K562 (cell line): ENCODE measurements around the gene EEFSEC. TPM values are rescaled to one million over a fixed set of nuclear protein-coding genes. Genes with fewer than 3 reads are reported as not detected.
A peak's percentile ranks its signal among the peaks of the same experiment; 100 is the strongest.

Experiments used
- ATAC-seq: fragments of 200-7000 bp; cut with Tn5 transposase; 3 replicates; pipeline ENCODE4 v1.9.1; 2020; ENCODE audit warnings: moderate library complexity
- BruUV-seq: library from RNA; stranded (reverse); fragments of 400-500 nt; replicated peaks from 2 replicates; lab custom pipeline; 2021; lab: Mats Ljungman, UMichigan
- CTCF ChIA-PET: fragments of 300-600 bp; formaldehyde crosslinking; extraction: SDS; loops from one replicate; lab custom pipeline; 2021; ENCODE audit warnings: low intra/inter-chr PET ratio; lab: Yijun Ruan, JAX
- POLR2A ChIA-PET: fragments of 300-600, 350-650 bp; sonication (Branson Sonifier 250); formaldehyde crosslinking; extraction: SDS; loops from one replicate; lab custom pipeline; 2021; ENCODE audit warnings: antibody characterized with exemption, inconsistent platforms; lab: Yijun Ruan, JAX
- DNase-seq, 4 experiments: peaks; one replicate each; pipeline versions ENCODE4 v3.0.0 to v3.0.0-alpha.2; 2011 to 2018; ENCODE audit warnings: low spot score in 3 of 4, mixed read lengths in 3 of 4; ENCODE audit errors: extremely low read depth in 1 of 4
- FAIRE-seq: peaks from 2 replicates; lab custom pipeline; 2011; peaks lifted over from hg19 to GRCh38; lab: Jason Lieb, UNC
- H2AFZ ChIP-seq: 2 replicates; pipeline ENCODE4 v1.6.0; 2011; ENCODE audit warnings: low read depth, low read length, control low read depth, inconsistent platforms
- H3K27ac ChIP-seq: fragments of 200-600 bp; 3 replicates; pipeline ENCODE4 v1.8.0; 2011; ENCODE audit warnings: low read depth, mild to moderate bottlenecking, control low read depth, inconsistent platforms, low read length, moderate library complexity, mixed read lengths; ENCODE audit errors: extremely low read depth
- H3K27me3 ChIP-seq, 2 experiments: fragments of 300-600 bp in 1 of 2; 2 replicates in 1 of 2; 3 replicates in 1 of 2; pipeline versions ENCODE4 v1.6.0 to v1.8.0; 2011; ENCODE audit warnings: inconsistent platforms in 2 of 2, low read length in 2 of 2, mild to moderate bottlenecking in 1 of 2, mixed read lengths in 1 of 2, moderate library complexity in 1 of 2; ENCODE audit not compliant: control insufficient read depth in 2 of 2, insufficient read depth in 2 of 2
- H3K36me3 ChIP-seq: fragments of 300-600 bp; 3 replicates; pipeline ENCODE4 v1.8.0; 2011; ENCODE audit warnings: mild to moderate bottlenecking, low read length, inconsistent platforms; ENCODE audit not compliant: control insufficient read depth, insufficient read depth
- H3K4me1 ChIP-seq, 2 experiments: fragments of 200-600 bp in 1 of 2; replicated peaks in 1 of 2; 2 replicates in 1 of 2; 3 replicates in 1 of 2; pipeline versions ENCODE4 v1.5.1 to v1.8.0; 2011; ENCODE audit warnings: inconsistent platforms in 2 of 2, low read length in 2 of 2, mild to moderate bottlenecking in 1 of 2, mixed read lengths in 1 of 2, moderate library complexity in 1 of 2; ENCODE audit not compliant: control insufficient read depth in 2 of 2, insufficient read depth in 2 of 2
- H3K4me2 ChIP-seq: 2 replicates; pipeline ENCODE4 v1.6.1; 2011; ENCODE audit warnings: low read length, control low read depth, inconsistent platforms, mixed read lengths; ENCODE audit not compliant: insufficient read depth
- H3K4me3 ChIP-seq: fragments of 200-600 bp; sonication (generic), shearing (Covaris generic); 2 replicates; pipeline ENCODE4 v1.5.1; 2016; ENCODE audit warnings: control low read depth, inconsistent platforms
- H3K79me2 ChIP-seq: fragments of 200-600 bp; 3 replicates; pipeline ENCODE4 v1.8.0; 2011; ENCODE audit warnings: low read length, inconsistent platforms; ENCODE audit not compliant: control insufficient read depth, insufficient read depth
- H3K9ac ChIP-seq, 2 experiments: 2 replicates each; pipeline versions ENCODE4 v1.6.0 to v1.6.1; 2011; ENCODE audit warnings: low read depth in 2 of 2, low read length in 2 of 2, control low read depth in 1 of 2, inconsistent platforms in 1 of 2, mild to moderate bottlenecking in 1 of 2, mixed read lengths in 1 of 2; ENCODE audit not compliant: insufficient read depth in 1 of 2
- H3K9me1 ChIP-seq: one replicate; pipeline ENCODE4 v1.6.0; 2011; ENCODE audit warnings: inconsistent platforms, mild to moderate bottlenecking, low read length, moderate library complexity; ENCODE audit not compliant: control insufficient read depth, insufficient read depth
- H3K9me3 ChIP-seq: replicated peaks from 2 replicates; pipeline ENCODE4 v1.5.1; 2011; ENCODE audit warnings: low read depth, low read length, inconsistent platforms; ENCODE audit not compliant: control insufficient read depth, insufficient read depth
- H4K20me1 ChIP-seq: replicated peaks from 2 replicates; pipeline ENCODE4 v1.6.1; 2011; ENCODE audit warnings: low read length, inconsistent platforms, mixed read lengths; ENCODE audit not compliant: control insufficient read depth, insufficient read depth
- FOXA3 ChIP-seq, 2 experiments: fragments of 450-650 bp in 1 of 2; sonication (generic) in 1 of 2; formaldehyde crosslinking; IDR thresholded peaks in 1 of 2; conservative IDR thresholded peaks in 1 of 2; 2 replicates each; pipeline versions ENCODE4 v1.4.0 to v1.8.0; 2020 to 2022; ENCODE audit warnings: mild to moderate bottlenecking in 2 of 2, missing genetic modification reagents in 1 of 2
- GTF2E2 ChIP-seq: fragments of 200-800 bp; sonication (Bioruptor generic); IDR thresholded peaks from 2 replicates; pipeline ENCODE4 v1.6.1; 2016; ENCODE audit warnings: missing genetic modification characterization, missing compliant biosample characterization
- NFE2 ChIP-seq: IDR thresholded peaks from 2 replicates; pipeline ENCODE4 v1.6.1; 2014; ENCODE audit warnings: antibody characterized with exemption, low read depth
- NR3C1 ChIP-seq: sonication (generic); formaldehyde crosslinking; IDR thresholded peaks from 2 replicates; pipeline ENCODE4 v1.8.1; 2022; ENCODE audit warnings: missing genetic modification reagents
- ZBTB8A ChIP-seq: fragments of 450-650 bp; IDR thresholded peaks from 2 replicates; pipeline ENCODE4 v1.6.1; 2018; ENCODE audit warnings: mild to moderate bottlenecking, moderate library complexity; ENCODE audit not compliant: partially characterized antibody
- ZNF165 ChIP-seq: fragments of 250-450 bp; sonication (Bioruptor Pico); IDR thresholded peaks from 2 replicates; pipeline ENCODE4 v1.4.0; 2020; ENCODE audit warnings: borderline replicate concordance
- ZNF253 ChIP-seq: fragments of 250-450 bp; sonication (Bioruptor Pico); conservative IDR thresholded peaks from 2 replicates; pipeline ENCODE4 v1.6.1; 2021; ENCODE audit warnings: mild to moderate bottlenecking
- ZNF76 ChIP-seq: fragments of 250-450 bp; sonication (Bioruptor Pico); IDR thresholded peaks from 2 replicates; pipeline ENCODE4 v1.4.0; 2020; ENCODE audit warnings: mild to moderate bottlenecking, moderate library complexity, borderline replicate concordance
- WGBS: fragments of 100-300 bp; shearing (Covaris generic); methylation state at CpG from one replicate; pipeline ENCODE4 v1.1.6; 2016; ENCODE audit warnings: low coverage, mixed read lengths; ENCODE audit not compliant: insufficient coverage; ENCODE audit errors: missing lambda C conversion rate; 5-methylcytosine and 5-hydroxymethylcytosine counted together
- in situ Hi-C: fragments of 300-500 bp; cut with MboI; formaldehyde crosslinking; loops from 4 replicates; pipeline ENCODE4 v1.15.0; 2018; ENCODE audit warnings: inconsistent platforms, mixed read lengths
- intact Hi-C: fragments of 100-400 bp; cut with micrococcal nuclease; formaldehyde crosslinking; loops from 2 replicates; pipeline ENCODE4 v1.14.2; 2022
- polyA plus RNA-seq, 8 experiments: library from polyadenylated mRNA; depleted of rRNA in 4 of 8; stranded (reverse) in 5 of 8; unstranded in 3 of 8; fragments of >200 nt; fragmentation: Nextera tagmentation in 2 of 8; fragmentation: Illumina TruSeq in 1 of 8; extraction: Ambion mirVana in 2 of 8; extraction: Trizol in 1 of 8; gene quantifications; 2 replicates each; pipeline versions ENCODE4 v1.2.1 to v1.2.3, GENCODE V29; 2011 to 2014; ENCODE audit warnings: inconsistent platforms in 1 of 8, missing spikeins in 1 of 8
- total RNA-seq, 7 experiments: library from RNA; depleted of rRNA in 6 of 7; stranded (reverse); fragments of >200 nt in 6 of 7; fragmentation: Illumina TruSeq in 2 of 7; extraction: Trizol in 2 of 7; gene quantifications; 2 replicates each; pipeline versions ENCODE4 v1.2.1 to v1.2.3, GENCODE V29; 2011 to 2021; ENCODE audit warnings: low replicate concordance in 1 of 7

EEFSEC gene
- total and polyA plus RNA-seq, 9 of the 15 experiments (the other 6 are each of a cell fraction or from before 2014, with no cell fraction given) = 0.35 to 11.8 (median 7.7) TPM

DNA sequence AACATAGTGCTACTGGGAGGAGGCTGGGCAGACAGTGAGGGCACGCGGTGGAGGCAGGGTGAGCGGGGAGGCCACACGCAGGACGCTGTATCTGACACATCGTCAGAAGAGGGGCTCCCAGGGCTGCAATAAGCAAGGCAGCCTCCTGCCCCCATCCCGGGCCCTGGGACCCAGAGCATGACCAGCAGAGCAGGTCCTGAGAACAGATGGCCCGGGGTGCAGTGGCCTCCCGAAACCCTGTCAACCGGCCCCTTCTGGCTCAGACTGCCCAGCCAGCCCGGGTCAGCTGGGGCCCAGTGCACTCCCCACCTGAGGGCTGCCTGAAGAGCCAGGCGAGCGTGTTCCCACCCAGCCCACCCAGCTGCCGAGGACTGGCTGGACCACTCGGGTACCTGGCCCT lies 276.0 kb downstream of the EEFSEC start:
- POLR2A ChIA-PET = interaction anchor here (1.1 kb wide), 1 partner anchor 9 kb away, joined by 3 read pairs; no protein-coding TSS in a partner anchor
- Histone ChIP-seq H3K27me3 (no peaks in the 10 kb centered on the region), H3K4me3 (no peak overlapping the region), H3K4me2 (no peak overlapping the region), H3K27ac (no peak overlapping the region), H3K36me3 (no peaks in the 10 kb centered on the region), H3K9me3 (no peaks in the 10 kb centered on the region), H2AFZ (no peak overlapping the region), H3K9me1 (no peaks in the 10 kb centered on the region), H3K79me2 (no peaks in the 10 kb centered on the region; the same call in 2 of the 3 replicates), H3K9ac (peak overlapping the region in 1 of 2 experiments; percentile 81; a peak in 2 of 4 replicates), H4K20me1 (no peaks in the 10 kb centered on the region), H3K4me1 (peaks cover 28 to 85% of the 10 kb centered on the region in 2 experiments)
- no peak for DNase-seq
- TF ChIP-seq ZNF253 (CRISPR knock-in tag) = no peak
- no peak for TF ChIP-seq GTF2E2 (tag)
- TF ChIP-seq ZNF76 = no peak
- TF ChIP-seq NFE2 = no peak
- no peak for TF ChIP-seq ZNF165 (CRISPR knock-in tag)
- no peak for TF ChIP-seq FOXA3 (CRISPR knock-in tag; conservative IDR thresholded peaks at IDR 0.05 in 1 of 2, IDR thresholded peaks at IDR 0.05 in 1 of 2)
- TF ChIP-seq NR3C1 (CRISPR knock-in tag) = no peak
- TF ChIP-seq ZBTB8A = no peak
- no TSS peak for BruUV-seq
- intact Hi-C loops = no loop called here
- CTCF ChIA-PET = no interaction called here
- in situ Hi-C loops = no loop called here
- ATAC-seq = no peak
- no peak for FAIRE-seq
- WGBS = 80% methylated on average over 3 of the region's 15 CpGs
